Activated CD8-positive, alpha-beta T cell treated with anti-CD3 and anti-CD28 coated beads for 36 hours (primary cell): ENCODE data around the gene CXCL8. TPM values are rescaled to one million over a fixed set of nuclear protein-coding genes. Genes with fewer than 3 reads are reported as not detected.
"Not testable (repeated sequence)": the region's sequence is repeated elsewhere in the genome, so short reads cannot be mapped to it uniquely, and the experiment has no call there.

Experiments
- ATAC-seq: fragments of 200-7000 bp; cut with Tn5 transposase; one replicate; pipeline ENCODE4 v1.10.0; 2021; ENCODE audit warnings: mild to moderate bottlenecking, moderate library complexity
- CTCF ChIA-PET: fragments of 350-600 bp; sonication (Branson Sonifier 250); formaldehyde crosslinking; loops from one replicate; lab custom pipeline; 2021; ENCODE audit warnings: antibody characterized with exemption; lab: Charles Lee
- POLR2A ChIA-PET: fragments of 350-600 bp; sonication (Branson Sonifier 250); formaldehyde crosslinking; loops from one replicate; lab custom pipeline; 2021; ENCODE audit warnings: antibody characterized with exemption; lab: Charles Lee
- DNase-seq: peaks from one replicate; pipeline ENCODE4 v3.0.0-alpha.2; 2020
- H3K27ac Mint-ChIP-seq: one replicate; pipeline ENCODE4 v1.8.0; 2021; ENCODE audit warnings: mild to moderate bottlenecking, mixed read lengths
- H3K27me3 Mint-ChIP-seq: one replicate; pipeline ENCODE4 v1.8.0; 2021; ENCODE audit warnings: mixed read lengths
- H3K36me3 Mint-ChIP-seq: one replicate; pipeline ENCODE4 v1.8.0; 2021; ENCODE audit warnings: low read depth, mixed read lengths
- H3K4me1 Mint-ChIP-seq: one replicate; pipeline ENCODE4 v1.8.0; 2021; ENCODE audit warnings: low read depth, mixed read lengths
- H3K4me3 Mint-ChIP-seq: one replicate; pipeline ENCODE4 v1.8.0; 2021; ENCODE audit warnings: mild to moderate bottlenecking, moderate library complexity, mixed read lengths
- H3K9me3 Mint-ChIP-seq: one replicate; pipeline ENCODE4 v1.8.0; 2021; ENCODE audit warnings: mixed read lengths
- CTCF ChIP-seq: fragments of 200-600 bp; IDR thresholded peaks from one replicate; pipeline ENCODE4 v1.8.0; 2022; ENCODE audit warnings: antibody characterized with exemption, mild to moderate bottlenecking
- intact Hi-C: fragments of 100-400 bp; cut with micrococcal nuclease; formaldehyde crosslinking; loops from one replicate; pipeline ENCODE4 v1.10.0; 2022
- total RNA-seq, 2 experiments: library from RNA; stranded (reverse); gene quantifications; one replicate each; pipeline ENCODE4 v1.2.3, GENCODE V29; 2021

The CXCL8 gene
- total RNA-seq, 2 experiments from 2014 or later, result 0.18 TPM; not detected in 1

GRCh38 chr4:73772363-73772762, 32.0 kb downstream of the CXCL8 start:
- Mint-ChIP-seq H3K4me3 (no peak overlapping the region), H3K4me1 (no peaks in the 10 kb centered on the region), H3K27ac (no peak overlapping the region), H3K36me3 (no peaks in the 10 kb centered on the region), H3K9me3 (no peaks in the 10 kb centered on the region), H3K27me3 (no peaks in the 10 kb centered on the region)
- no peak for ATAC-seq
- no peak for DNase-seq
- CTCF ChIA-PET, result no interaction called here
- TF ChIP-seq CTCF, result no peak
- intact Hi-C loops, result no loop called here
- POLR2A ChIA-PET, result no interaction called here

GRCh38 chr4:73774406-73774805, 34.0 kb downstream of the CXCL8 start:
- H3K36me3 Mint-ChIP-seq, POLR2A ChIA-PET, H3K27ac Mint-ChIP-seq, CTCF ChIA-PET, H3K4me1 Mint-ChIP-seq, H3K9me3 Mint-ChIP-seq, intact Hi-C loops, DNase-seq, H3K27me3 Mint-ChIP-seq, H3K4me3 Mint-ChIP-seq, ATAC-seq: not testable (repeated sequence)

- no peaks in the 10 kb centered on the region for H3K36me3 Mint-ChIP-seq
- no peak for ATAC-seq
Measured at GRCh38 chr4:73776321-73776729, 36.0 kb downstream of the CXCL8 start.

GRCh38 chr4:73777612-73778011, 37.2 kb downstream of the CXCL8 start:
- no peaks in the 10 kb centered on the region for H3K36me3 Mint-ChIP-seq
- no peaks in the 10 kb centered on the region for H3K9me3 Mint-ChIP-seq
- POLR2A ChIA-PET, result no interaction called here
- H3K27me3 Mint-ChIP-seq, result no peaks in the 10 kb centered on the region
- H3K27ac Mint-ChIP-seq, result no peak overlapping the region
- H3K4me3 Mint-ChIP-seq, result no peak overlapping the region
- no peak for TF ChIP-seq CTCF
- no peaks in the 10 kb centered on the region for H3K4me1 Mint-ChIP-seq
- DNase-seq, result no peak
- intact Hi-C loops, result no loop called here
- ATAC-seq, result no peak
- CTCF ChIA-PET, result no interaction called here

More at GRCh38 chr4:73776321-73776729, 36.0 kb downstream of the CXCL8 start:
- no peak overlapping the region for H3K27ac Mint-ChIP-seq
- H3K4me1 Mint-ChIP-seq, result no peaks in the 10 kb centered on the region
- POLR2A ChIA-PET, result no interaction called here
- no peak for DNase-seq
- H3K9me3 Mint-ChIP-seq, result no peaks in the 10 kb centered on the region
- no peak for TF ChIP-seq CTCF
- H3K4me3 Mint-ChIP-seq, result no peak overlapping the region
- no peaks in the 10 kb centered on the region for H3K27me3 Mint-ChIP-seq
- intact Hi-C loops, result no loop called here
- CTCF ChIA-PET, result no interaction called here

- H3K9me3 Mint-ChIP-seq, result no peaks in the 10 kb centered on the region
Measured at GRCh38 chr4:73780243-73780642, 39.9 kb downstream of the CXCL8 start.

More at GRCh38 chr4:73780243-73780642, 39.9 kb downstream of the CXCL8 start:
- POLR2A ChIA-PET, result no interaction called here
- no peaks in the 10 kb centered on the region for H3K36me3 Mint-ChIP-seq
- TF ChIP-seq CTCF, result no peak
- DNase-seq (no peak), ATAC-seq (no peak)
- intact Hi-C loops, result no loop called here
- H3K4me3 Mint-ChIP-seq, result no peak overlapping the region
- no peaks in the 10 kb centered on the region for H3K27me3 Mint-ChIP-seq
- no peaks in the 10 kb centered on the region for H3K4me1 Mint-ChIP-seq
- H3K27ac Mint-ChIP-seq, result no peak overlapping the region
- CTCF ChIA-PET, result no interaction called here
